Neural cell (in vitro differentiated cells): ENCODE measurements around the gene RTP5.

Experiments
- EZH2 ChIP-seq: fragments of 200-600, 300-800 bp; shearing (Covaris generic), sonication (generic); IDR thresholded peaks from 2 replicates; pipeline ENCODE4 v1.6.1; 2014; ENCODE audit warnings: antibody characterized with exemption, low read length, borderline replicate concordance, mild to moderate bottlenecking; ENCODE audit not compliant: insufficient read depth, poor library complexity, severe bottlenecking
- POLR2AphosphoS5 ChIP-seq: IDR thresholded peaks from 2 replicates; pipeline ENCODE4 v1.6.1; 2012
- RAD21 ChIP-seq: fragments of 450-650 bp; conservative IDR thresholded peaks from 2 replicates; pipeline ENCODE4 v1.6.1; 2014; ENCODE audit warnings: antibody characterized with exemption, mild to moderate bottlenecking, moderate library complexity
- TF ChIP-seq, protein P1 (sequence below): fragments of 450-650 bp; IDR thresholded peaks from 2 replicates; pipeline ENCODE4 v1.5.1; 2014; ENCODE audit warnings: antibody characterized with exemption, mild to moderate bottlenecking, moderate library complexity; ENCODE audit not compliant: poor library complexity, severe bottlenecking

DNA sequence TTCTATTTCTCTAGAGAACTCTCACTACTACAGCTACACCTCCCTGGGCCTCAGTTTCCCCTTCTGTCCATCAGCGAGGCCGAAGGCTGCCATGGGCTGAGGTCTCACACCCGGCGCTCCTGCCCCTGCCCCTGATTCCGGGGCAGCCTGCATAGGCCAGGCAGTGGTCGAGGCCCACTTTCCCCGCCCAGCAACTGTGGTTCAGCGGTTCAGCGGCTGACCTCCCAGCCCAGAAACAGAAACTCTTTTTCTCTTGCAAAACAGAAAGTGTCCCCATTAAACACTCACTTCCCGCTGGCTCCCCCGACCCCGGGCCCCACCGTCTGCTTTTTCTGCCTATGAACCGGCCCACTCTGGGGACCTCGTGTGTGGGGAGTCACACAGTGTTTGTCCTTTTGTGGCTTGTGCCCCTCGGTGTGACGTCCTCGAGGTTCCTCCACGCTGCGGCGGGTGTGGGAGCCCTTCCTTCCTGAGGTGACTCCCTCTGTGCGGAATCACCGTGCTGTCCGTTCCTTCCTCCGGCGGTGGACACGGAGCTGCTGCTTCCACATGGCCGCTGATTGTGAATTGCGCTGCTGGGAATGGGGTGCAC lies 26.8 kb upstream of the RTP5 start:
- TF ChIP-seq, protein P1, sequence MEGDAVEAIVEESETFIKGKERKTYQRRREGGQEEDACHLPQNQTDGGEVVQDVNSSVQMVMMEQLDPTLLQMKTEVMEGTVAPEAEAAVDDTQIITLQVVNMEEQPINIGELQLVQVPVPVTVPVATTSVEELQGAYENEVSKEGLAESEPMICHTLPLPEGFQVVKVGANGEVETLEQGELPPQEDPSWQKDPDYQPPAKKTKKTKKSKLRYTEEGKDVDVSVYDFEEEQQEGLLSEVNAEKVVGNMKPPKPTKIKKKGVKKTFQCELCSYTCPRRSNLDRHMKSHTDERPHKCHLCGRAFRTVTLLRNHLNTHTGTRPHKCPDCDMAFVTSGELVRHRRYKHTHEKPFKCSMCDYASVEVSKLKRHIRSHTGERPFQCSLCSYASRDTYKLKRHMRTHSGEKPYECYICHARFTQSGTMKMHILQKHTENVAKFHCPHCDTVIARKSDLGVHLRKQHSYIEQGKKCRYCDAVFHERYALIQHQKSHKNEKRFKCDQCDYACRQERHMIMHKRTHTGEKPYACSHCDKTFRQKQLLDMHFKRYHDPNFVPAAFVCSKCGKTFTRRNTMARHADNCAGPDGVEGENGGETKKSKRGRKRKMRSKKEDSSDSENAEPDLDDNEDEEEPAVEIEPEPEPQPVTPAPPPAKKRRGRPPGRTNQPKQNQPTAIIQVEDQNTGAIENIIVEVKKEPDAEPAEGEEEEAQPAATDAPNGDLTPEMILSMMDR, result no peak
- TF ChIP-seq EZH2, result no peak
- TF ChIP-seq RAD21, result no peak
- TF ChIP-seq POLR2AphosphoS5, result no peak
